Neural cell (in vitro differentiated cells): ENCODE results near the gene PLA2G4E.

Source experiments
- EP300 ChIP-seq: fragments of 450-650 bp; conservative IDR thresholded peaks from 2 replicates; pipeline ENCODE4 v1.6.1; 2014; ENCODE audit warnings: antibody characterized with exemption, mild to moderate bottlenecking, moderate library complexity; ENCODE audit not compliant: poor library complexity, severe bottlenecking
- TF ChIP-seq, protein P1 (sequence below): fragments of 450-650 bp; IDR thresholded peaks from 2 replicates; pipeline ENCODE4 v1.5.1; 2014; ENCODE audit warnings: antibody characterized with exemption, mild to moderate bottlenecking, moderate library complexity; ENCODE audit not compliant: poor library complexity, severe bottlenecking

DNA sequence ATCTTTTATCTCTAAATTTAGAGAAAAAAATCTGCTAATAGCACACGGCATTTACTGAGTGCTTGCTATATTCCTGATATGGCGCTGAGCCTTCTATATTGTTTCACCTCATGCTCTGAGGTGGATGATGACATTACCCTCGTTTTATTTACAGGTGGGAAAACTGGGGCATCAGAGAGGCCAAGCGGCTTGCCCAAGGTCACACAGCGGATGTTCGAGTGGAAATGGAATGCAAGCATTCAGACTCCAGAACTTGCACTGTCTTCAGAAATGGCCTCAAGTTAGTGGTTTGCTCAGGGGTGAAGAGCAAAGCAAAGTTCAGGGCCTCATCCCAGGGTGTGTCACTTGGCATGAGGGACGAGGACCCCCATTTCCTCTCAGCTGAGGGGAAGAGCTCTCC lies 65.7 kb downstream of the PLA2G4E start:
- TF ChIP-seq, protein P1, sequence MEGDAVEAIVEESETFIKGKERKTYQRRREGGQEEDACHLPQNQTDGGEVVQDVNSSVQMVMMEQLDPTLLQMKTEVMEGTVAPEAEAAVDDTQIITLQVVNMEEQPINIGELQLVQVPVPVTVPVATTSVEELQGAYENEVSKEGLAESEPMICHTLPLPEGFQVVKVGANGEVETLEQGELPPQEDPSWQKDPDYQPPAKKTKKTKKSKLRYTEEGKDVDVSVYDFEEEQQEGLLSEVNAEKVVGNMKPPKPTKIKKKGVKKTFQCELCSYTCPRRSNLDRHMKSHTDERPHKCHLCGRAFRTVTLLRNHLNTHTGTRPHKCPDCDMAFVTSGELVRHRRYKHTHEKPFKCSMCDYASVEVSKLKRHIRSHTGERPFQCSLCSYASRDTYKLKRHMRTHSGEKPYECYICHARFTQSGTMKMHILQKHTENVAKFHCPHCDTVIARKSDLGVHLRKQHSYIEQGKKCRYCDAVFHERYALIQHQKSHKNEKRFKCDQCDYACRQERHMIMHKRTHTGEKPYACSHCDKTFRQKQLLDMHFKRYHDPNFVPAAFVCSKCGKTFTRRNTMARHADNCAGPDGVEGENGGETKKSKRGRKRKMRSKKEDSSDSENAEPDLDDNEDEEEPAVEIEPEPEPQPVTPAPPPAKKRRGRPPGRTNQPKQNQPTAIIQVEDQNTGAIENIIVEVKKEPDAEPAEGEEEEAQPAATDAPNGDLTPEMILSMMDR = no peak
- no peak for TF ChIP-seq EP300
